GM21529 (cell line): ENCODE results near the gene KRT85.
"Not testable (repeated sequence)": the region's sequence is repeated elsewhere in the genome, so short reads cannot be mapped to it uniquely, and the experiment has no call there.

Experiments used
- ATAC-seq: cut with Tn5 transposase; IDR thresholded peaks from one replicate; pipeline ENCODE4 v1.9.1; 2021; ENCODE audit not compliant: unreplicated experiment

Gene KRT85

GRCh38 chr12:52327830-52328500 lies 39.3 kb downstream of the KRT85 start:
- ATAC-seq, result no peak

DNA sequence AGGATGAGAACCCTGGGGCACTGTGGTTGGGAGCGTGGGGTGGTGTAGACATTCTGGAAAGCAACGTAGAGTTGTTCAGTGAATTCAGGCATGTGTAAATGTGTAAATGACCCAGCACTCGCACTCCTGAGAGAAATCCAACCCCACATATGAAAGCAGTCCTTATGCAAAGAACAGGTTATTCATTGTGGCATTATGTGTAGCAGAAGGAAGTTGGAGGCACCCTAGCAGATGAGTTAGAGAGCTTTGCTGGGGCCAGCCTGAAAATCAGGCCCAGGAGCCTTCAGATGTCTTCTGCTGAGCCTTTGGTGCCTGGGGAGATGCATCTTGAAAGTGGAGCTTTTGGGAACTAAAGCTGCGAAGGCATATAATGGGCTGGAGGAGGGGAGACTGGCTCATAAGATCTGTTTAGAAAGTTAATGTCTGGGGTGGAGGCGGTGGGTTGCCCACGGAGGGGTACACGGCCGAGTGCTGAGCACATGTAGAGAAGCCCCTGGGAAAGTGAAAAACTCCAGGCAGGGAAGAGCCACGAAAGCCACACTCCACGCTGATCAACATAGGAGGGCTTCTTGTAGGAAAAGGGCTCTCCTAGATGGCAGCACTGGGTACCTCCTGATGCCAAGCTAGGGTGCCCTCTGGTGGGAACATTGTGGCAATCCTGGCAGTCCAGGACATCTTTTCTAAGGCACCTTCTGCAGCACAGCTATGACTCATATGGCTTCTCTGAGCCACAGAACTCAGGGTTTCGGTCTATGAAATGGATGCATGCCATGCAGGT lies 40.0 kb downstream of the KRT85 start:
- peak; percentile 95 for ATAC-seq

GRCh38 chr12:52324153-52324444 lies 43.2 kb downstream of the KRT85 start:
- ATAC-seq, result no peak

DNA sequence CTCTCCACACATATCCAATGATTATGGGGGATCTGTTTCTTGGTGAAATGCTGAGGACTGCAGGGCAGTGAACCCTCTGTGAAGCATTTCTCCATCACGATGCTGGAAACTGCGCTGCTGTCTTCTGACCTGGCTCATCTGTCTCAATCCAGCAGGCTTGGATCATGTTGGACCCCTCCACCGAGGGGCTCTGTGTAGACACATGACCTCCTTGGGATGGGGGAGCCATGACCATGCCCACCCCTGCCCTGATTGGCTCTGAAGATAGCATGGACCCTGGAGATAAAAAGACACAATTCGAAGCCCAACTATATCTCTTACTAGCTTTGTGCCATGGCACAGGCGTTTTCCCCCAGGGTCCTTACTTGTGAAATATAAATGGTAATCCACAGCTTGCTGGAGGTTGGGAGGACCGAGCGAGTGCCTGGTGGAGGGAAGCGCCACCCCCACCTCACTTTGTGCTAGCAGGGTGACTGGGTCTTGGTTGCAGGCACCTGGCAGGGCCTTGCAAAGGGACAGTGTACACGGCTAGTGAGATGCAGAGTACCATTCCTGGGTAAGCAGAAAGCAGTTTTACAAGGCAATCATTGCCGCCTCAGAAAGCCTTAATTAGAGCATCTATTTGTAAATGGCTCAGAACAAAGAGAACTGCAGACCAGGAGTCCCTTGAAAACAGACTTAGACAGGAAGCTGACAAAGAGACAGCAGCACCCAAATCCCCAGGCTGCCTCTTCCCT lies 43.7 kb downstream of the KRT85 start:
- ATAC-seq, result no peak

DNA sequence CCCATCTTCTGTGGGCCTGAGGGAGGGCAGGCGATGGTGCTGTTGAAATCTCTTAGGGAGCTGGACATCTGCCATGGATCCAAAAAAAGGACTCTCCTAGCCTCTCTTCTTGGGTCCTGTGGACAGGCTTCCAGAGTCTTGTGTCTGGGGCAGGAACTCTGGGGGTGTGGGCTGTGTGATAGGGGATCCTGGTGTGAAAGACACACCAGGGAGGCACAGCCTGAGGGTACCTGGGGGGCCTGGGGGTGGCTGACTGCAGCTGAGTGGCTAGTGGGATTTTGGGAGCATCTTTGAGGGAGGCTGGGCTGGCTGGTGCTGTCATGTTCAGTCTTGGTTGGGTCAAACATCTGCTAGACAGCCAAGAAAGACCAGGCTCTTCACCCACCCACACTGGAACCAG lies 44.3 kb downstream of the KRT85 start:
- ATAC-seq, result no peak

DNA sequence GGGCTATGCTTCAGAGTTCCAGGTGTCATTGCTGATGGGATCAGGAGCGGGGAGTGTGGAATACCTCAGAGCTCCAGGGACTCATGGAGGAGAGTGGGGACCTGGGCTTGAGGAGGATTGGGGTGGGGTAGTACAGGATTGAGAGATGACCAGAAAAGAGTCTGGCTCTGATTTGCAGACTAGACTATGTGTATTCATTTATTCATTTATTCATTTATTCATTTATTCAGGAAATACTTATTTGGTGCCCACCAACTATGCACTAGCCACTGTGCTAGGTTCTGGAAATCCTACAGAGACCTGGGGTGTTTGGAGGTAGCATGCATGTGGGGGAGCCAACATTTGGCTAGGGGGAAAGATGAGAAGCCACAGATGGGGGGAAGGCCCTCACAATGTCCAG lies 45.2 kb downstream of the KRT85 start:
- ATAC-seq, result no peak

- ATAC-seq, result no peak
Measured at GRCh38 chr12:52321418-52321817, 45.9 kb downstream of the KRT85 start.

DNA sequence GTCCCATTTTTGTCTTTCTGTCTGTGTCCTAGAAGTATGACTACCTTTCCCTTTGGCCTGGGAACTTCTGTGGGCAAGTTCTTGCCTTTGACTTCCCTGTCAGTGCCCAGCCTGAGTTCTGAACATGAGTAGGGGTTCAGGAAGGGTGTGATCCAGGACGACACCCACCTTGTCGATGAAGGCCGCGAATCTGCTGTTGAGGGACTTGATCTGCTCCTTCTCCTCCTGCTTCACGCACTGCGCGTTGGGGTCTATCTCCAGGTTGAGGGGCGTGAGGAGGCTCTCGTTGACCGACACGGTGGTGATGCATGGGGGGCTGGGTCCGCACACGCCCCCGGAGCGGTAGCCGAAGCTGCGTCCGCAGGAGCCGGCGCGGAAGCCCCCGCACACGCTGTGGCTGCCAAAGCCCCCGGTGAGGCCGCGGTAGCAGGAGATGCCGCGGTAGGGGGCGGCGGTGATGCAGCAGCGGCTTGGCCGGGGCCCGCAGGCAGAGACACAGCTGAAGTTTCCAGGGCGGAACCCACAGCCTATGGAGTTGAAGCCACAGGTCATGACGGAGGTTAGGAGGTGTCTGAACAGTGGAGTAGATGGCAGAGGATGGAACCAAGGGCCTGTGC lies 46.4 kb downstream of the KRT85 start, which contains the start of gene KRT83:
Gene KRT83 (minus strand): TSS at position 615 of the 617 bp plus-strand sequence. CDS start 63 bp downstream, at position 552.
- ATAC-seq, result no peak

GRCh38 chr12:52319097-52319496 lies 48.2 kb downstream of the KRT85 start:
- ATAC-seq, result no peak

GRCh38 chr12:52318241-52318990 lies 48.9 kb downstream of the KRT85 start:
- ATAC-seq, result no peak

GRCh38 chr12:52317468-52318052 lies 49.7 kb downstream of the KRT85 start:
- ATAC-seq, result no peak

DNA sequence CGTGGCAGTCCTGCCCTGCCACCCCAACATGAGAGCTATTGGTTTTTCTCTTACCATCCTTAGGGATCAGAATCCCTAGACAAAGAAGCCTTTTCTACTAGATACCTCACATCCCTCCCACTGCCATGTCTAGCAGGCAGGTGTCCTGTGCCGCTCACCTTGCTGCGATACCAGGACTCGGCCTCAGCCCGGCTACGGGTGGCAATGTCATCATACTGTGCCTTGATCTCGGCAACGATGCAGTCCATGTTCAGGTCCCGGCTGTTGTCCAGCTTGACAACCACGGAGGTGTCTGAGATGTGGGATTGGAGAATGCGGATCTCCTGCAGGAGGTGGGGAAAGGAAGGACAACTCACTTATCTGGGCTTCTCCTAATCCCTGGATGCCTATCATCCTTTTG lies 50.6 kb downstream of the KRT85 start:
- ATAC-seq, result no peak

- ATAC-seq, result no peak
Measured at GRCh38 chr12:52316290-52316689, 51.0 kb downstream of the KRT85 start.

DNA sequence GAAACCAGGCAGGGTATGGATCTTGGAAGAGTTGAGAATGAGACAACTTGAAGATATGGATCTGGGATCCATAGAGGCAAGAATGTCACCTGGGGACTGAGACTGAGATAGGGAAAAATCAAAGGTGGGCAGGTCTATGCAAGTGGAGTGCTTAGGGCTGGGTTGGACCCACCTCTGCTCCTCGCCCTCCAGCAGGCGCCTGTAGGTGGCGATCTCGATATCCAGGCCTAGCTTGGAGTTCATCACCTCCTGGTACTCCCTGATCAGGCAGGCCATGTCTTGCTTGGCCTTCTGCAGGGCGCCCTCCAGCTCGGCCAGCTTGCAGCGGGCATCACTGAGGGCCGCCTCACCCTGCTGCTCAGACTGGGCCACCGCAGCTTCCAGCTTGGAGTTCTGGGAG lies 51.6 kb downstream of the KRT85 start:
- not testable (repeated sequence) for ATAC-seq

GRCh38 chr12:52314511-52314910 lies 52.8 kb downstream of the KRT85 start:
- ATAC-seq, result no peak

- ATAC-seq, result no peak
Measured at GRCh38 chr12:52313926-52314325, 53.4 kb downstream of the KRT85 start.

GRCh38 chr12:52313461-52313860 lies 53.8 kb downstream of the KRT85 start:
- no peak for ATAC-seq

DNA sequence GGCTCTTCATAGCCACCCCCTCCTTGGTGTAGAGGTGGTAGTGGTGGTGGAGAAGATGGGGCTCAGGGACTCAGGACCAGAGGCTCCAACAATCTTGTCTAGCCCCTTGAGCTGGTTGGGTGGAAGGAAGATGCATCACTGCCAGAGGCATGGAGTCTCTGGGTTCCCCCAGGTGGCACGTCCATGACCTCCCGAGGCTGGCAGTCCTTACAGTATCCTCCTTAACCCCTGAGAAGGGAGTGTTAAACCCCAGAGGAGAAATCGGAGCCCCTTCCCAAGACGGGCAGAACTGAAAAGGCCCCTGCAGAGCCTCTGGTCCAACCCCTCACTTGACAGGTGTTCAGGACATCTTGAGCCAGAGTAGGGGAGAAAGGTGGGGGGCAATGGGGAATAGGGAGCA lies 55.2 kb downstream of the KRT85 start:
- ATAC-seq, result no peak

DNA sequence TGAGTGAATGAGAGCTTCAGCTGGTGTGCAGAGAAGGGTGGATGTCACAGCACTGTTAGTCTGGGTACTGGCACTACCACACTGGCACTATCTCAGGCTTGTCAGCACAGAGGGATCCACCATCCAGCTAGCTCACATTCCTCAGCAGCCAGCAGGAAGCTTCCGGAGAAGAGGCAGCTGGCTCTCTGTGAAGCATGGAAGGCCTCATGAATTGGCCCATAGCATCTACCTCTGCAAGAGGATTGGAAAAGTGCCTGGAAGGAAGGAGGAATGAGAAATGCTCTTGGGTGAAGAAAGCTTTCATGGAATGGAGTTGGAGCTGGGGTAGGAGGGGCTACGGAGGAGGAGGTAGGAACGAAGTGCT lies 56.0 kb downstream of the KRT85 start:
- ATAC-seq, result no peak

GRCh38 chr12:52310622-52311284 lies 56.5 kb downstream of the KRT85 start:
- no peak for ATAC-seq
